Skin epidermis (tissue), 12 donors: ENCODE results near the gene HMOX1.
"Not testable (repeated sequence)": the region's sequence is repeated elsewhere in the genome, so short reads cannot be mapped to it uniquely, and the experiment has no call there.

Experiments used
- H3K27ac ChIP-seq, 21 experiments: fragments of 200-600 bp; sonication (generic) in 11 of 21; one replicate each; pipeline ENCODE4 v1.5.0; 2020; ENCODE audit warnings: mild to moderate bottlenecking in 3 of 21, inconsistent platforms in 2 of 21, moderate library complexity in 2 of 21
- H3K4me3 ChIP-seq, 7 experiments: fragments of 200-600 bp; sonication (generic) in 2 of 7; one replicate each; pipeline ENCODE4 v1.5.0; 2020; ENCODE audit warnings: inconsistent platforms in 2 of 7, mild to moderate bottlenecking in 2 of 7, moderate library complexity in 1 of 7

Gene HMOX1

GRCh38 chr22:35376728-35377472, 4.0 kb upstream of the HMOX1 start:
- Histone ChIP-seq H3K27ac (peak overlapping the region in 20 of 21 experiments; percentile 13 to 86 (median 70)), H3K4me3 (no peak overlapping the region)

GRCh38 chr22:35377735-35378134, 3.2 kb upstream of the HMOX1 start:
- Histone ChIP-seq H3K27ac (peak overlapping the region in 15 of 21 experiments; percentile 28 to 86 (median 67)), H3K4me3 (no peak overlapping the region)

GRCh38 chr22:35378621-35379020, 2.3 kb upstream of the HMOX1 start:
- Histone ChIP-seq H3K27ac (peak overlapping the region in 1 of 21 experiments; percentile 63), H3K4me3 (no peak overlapping the region)

DNA sequence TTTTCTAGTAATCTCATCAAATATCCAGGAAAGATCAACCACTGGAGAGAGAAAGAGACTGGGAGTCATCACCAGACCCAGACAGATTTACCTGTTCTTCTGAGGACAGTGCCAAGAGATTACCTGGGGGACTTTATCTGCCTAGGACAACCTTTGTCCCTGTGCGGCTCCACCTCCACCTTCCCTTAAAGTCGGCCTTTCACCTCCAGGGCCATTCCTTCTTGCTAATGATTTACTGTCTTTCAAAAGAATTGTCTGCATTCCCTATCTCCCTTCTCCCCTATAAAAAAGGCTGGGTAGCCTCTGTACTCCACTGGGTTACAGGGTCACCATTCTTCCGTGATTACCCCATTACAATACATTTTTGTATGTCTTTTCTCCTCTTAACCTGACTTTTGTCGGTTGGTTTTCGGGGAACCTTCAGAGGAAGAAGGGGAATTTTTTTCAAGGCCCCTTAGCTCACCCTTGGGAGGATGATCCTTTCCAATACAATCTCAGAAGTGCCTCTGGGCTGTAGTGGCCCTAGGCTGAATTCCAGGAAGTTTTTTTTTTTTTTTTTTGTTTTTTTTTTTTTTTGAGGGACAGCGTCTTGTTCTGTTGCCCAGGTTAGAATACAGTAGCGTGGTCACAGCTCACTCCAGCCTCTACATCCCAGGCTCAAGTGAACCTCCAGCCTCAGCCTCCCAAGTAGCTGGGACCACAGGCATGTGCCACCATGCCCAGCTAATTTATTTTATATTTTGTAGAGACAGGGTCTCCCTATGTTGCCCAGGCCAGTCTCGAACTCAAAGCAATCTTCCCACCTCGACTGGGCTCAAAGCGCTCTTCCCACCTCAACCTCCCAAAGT, 1.5 kb upstream of the HMOX1 start:
- Histone ChIP-seq H3K27ac (peak overlapping the region in 2 of 21 experiments; percentile 80), H3K4me3 (no peak overlapping the region)

GRCh38 chr22:35380013-35380412, 883 bp upstream of the HMOX1 start:
- Histone ChIP-seq H3K27ac (peak overlapping the region in 13 of 21 experiments; percentile 51 to 87 (median 77)), H3K4me3 (no peak overlapping the region)

DNA sequence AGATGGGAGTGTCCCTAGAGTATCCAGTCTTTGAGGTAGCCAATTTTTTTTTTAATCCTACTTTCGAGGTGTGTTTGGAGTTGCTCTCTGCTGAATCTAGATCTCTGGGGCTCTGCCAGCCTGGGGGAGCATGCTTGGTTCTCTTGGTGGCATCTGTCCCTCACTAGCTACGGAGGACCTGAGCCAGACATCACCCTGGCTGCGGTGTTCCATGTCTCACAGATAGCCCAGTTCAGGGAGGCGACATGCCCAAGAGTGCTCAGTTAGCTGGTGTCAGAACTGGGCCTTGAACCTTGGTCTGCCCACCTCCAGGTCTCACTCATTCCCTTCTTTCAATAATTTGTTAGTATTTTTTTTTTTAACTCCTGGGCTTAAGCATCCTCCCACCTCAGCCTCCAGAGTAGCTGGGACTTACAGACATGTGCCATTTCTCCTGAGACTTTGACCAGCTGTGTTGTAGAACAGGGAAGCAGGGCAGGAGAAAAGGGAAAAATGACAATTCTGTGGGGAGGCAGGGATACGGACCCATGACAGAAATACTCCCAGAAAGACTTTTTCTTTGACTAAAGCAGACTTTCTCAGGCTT, 621 bp downstream of the HMOX1 start:
- H3K4me3 ChIP-seq: peak overlapping the region; percentile 37 to 49 (median 46)
- H3K27ac ChIP-seq: peak overlapping the region in 19 of 21 experiments; percentile 37 to 87 (median 77)

DNA sequence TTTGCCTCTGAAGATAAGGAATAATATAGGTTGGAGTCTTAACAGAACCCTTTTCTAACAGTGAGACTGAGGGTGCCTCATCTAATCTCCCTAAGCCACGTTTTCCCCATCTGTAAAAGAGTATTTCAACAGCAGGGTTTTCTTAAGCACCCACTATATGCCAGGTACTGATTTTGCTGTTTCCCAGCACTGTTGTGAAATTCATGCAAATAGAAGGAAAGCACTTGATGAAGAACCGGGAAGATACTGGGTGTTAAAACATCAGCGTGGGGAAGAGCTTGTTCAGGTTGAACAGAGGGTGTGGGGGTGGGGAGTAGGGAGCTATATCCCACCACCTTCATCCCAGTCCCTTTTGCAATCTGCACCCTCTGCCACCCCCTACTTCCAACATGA, 2.8 kb downstream of the HMOX1 start:
- Histone ChIP-seq H3K4me3 (no peak overlapping the region), H3K27ac (peak overlapping the region in 1 of 21 experiments; percentile 5)

- no peak overlapping the region for H3K27ac ChIP-seq
- H3K4me3 ChIP-seq: no peak overlapping the region
Measured at GRCh38 chr22:35384527-35384926, 3.6 kb downstream of the HMOX1 start.

GRCh38 chr22:35384975-35385588, 4.2 kb downstream of the HMOX1 start:
- H3K4me3 ChIP-seq: no peak overlapping the region
- H3K27ac ChIP-seq: peak overlapping the region in 1 of 21 experiments; percentile 11

DNA sequence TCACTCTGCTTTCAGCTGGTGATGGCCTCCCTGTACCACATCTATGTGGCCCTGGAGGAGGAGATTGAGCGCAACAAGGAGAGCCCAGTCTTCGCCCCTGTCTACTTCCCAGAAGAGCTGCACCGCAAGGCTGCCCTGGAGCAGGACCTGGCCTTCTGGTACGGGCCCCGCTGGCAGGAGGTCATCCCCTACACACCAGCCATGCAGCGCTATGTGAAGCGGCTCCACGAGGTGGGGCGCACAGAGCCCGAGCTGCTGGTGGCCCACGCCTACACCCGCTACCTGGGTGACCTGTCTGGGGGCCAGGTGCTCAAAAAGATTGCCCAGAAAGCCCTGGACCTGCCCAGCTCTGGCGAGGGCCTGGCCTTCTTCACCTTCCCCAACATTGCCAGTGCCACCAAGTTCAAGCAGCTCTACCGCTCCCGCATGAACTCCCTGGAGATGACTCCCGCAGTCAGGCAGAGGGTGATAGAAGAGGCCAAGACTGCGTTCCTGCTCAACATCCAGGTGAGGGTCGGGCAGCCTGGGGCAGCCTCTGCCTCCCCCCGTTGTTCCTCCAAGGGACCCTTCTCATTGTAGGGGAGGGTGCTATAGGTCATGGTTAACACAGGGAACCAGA, 5.9 kb downstream of the HMOX1 start:
- Histone ChIP-seq H3K27ac (peak overlapping the region in 1 of 21 experiments; percentile 40), H3K4me3 (no peak overlapping the region)

GRCh38 chr22:35390933-35391332, 10.0 kb downstream of the HMOX1 start:
- Histone ChIP-seq H3K4me3 (no peak overlapping the region), H3K27ac (no peak overlapping the region)

DNA sequence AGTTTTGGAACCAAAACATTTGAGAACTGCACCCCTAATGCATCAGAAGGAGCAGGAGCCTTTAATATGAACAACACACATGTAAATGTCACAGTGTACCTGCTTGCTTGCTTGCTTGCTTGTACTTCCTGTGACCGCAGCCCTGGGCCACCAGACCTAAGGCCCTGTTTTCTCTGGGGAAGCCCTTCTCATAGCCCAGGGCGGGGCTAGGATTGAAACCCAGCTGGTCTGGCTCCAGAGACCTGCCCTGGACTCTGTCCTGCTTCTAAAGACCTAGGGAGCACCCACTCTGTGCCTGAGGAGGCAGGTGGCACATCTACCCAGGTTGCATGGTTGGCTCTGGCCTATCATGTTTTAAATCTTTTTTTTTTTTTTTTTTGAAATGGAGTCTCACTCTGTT, 11.5 kb downstream of the HMOX1 start:
- Histone ChIP-seq H3K4me3 (no peak overlapping the region), H3K27ac (no peak overlapping the region)

GRCh38 chr22:35393116-35394010, 12.5 kb downstream of the HMOX1 start:
- Histone ChIP-seq H3K4me3 (no peak overlapping the region), H3K27ac (peak overlapping the region in 3 of 21 experiments; percentile 10 to 20 (median 18))

DNA sequence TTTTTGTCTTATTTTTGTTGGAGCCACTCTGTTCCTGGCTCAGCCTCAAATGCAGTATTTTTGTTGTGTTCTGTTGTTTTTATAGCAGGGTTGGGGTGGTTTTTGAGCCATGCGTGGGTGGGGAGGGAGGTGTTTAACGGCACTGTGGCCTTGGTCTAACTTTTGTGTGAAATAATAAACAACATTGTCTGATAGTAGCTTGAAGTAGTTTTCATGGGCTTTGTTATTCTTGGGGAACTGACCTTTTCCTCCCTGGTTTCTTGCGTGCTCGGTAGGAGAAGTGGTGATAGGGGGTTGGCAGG, 13.1 kb downstream of the HMOX1 start:
- H3K4me3 ChIP-seq: no peak overlapping the region
- peak overlapping the region in 3 of 21 experiments; percentile 10 to 20 (median 18) for H3K27ac ChIP-seq

- Histone ChIP-seq H3K27ac (no peak overlapping the region), H3K4me3 (no peak overlapping the region)
Measured at GRCh38 chr22:35394810-35395563, 14.1 kb downstream of the HMOX1 start.

DNA sequence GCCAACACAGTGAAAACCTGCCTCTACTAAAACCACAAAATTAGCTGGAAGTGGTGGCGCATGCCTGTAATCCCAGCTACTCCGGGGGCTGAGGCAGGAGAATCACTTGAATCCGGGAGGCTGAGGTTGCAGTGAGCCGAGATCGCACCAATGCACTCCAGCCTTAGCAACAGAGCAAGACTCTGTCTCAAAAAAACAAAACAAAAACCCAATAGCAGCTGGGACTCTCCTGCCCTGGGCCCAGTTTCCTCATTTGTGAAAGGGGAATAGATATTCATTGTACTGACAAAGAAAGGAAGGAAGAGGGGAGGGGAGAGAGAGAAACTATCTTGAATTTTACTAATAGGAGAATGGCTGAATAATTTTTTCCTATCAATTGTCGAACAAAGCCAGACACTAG, 15.7 kb downstream of the HMOX1 start:
- not testable (repeated sequence) for H3K4me3 ChIP-seq
- H3K27ac ChIP-seq: peak overlapping the region in 12 of 21 experiments; percentile 29 to 64 (median 48)

DNA sequence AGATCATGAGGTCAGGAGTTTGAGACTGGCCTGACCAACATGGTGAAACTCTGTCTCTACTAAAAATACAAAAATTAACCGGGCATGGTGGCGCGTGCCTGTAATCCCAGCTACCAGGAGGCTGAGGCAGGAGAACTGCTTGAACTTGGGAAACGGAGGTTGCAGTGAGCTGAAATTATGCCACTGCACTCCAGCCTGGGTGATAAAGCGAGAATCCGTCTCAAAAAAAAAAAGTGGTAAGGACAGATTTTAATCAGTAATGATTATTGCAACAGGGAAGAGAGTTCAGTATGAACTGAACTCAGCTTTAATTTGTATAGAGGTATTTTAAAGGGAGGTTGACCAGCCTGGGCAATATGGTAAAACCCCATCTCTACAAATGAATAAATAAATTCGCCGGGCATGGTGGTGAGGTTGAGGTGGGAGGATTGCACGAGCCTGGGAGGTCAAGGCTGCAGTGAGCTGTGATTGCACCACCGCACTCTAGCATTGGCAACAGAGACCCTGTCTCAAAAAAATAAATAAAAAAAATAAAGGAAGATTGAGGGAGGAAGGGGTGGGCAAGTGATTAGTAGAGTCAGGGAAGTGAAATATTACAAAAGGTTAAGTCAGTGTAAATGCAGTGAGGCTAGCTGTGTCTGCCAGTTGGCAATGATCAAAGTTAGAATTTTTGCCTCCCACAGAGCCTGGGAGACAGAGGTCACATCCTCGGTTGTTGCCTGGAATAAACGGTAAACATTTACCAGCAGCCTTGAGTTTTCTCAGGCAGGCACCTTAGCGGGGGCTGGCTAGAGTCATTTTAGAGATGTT, 16.4 kb downstream of the HMOX1 start:
- H3K27ac ChIP-seq: peak overlapping the region in 13 of 21 experiments; percentile 20 to 64 (median 40)

More for the DNA sequence above, 16.4 kb downstream of the HMOX1 start:
- H3K4me3 ChIP-seq: no peak overlapping the region
